ENCODE results near the gene IGFALS.

IGFALS gene

GRCh38 chr16:1812732-1813163 is 19.2 kb upstream of the IGFALS start:
- Histone ChIP-seq H3K79me1 (replicated peaks; ENCODE audit: low read length, poor library complexity, severe bottlenecking) (peaks cover 26% of the 10 kb centered on the region), H2AFZ (ENCODE audit: low read depth, low read length) (no peak overlapping the region), H3K4me1 (ENCODE audit: control insufficient read depth, insufficient read depth, low read depth, low read length) (peaks cover 7% of the 10 kb centered on the region), H2BK15ac (ENCODE audit: low read depth, poor library complexity, severe bottlenecking) (no peak overlapping the region), H3K14ac (ENCODE audit: low read length in 2 of 2) (no peak overlapping the region), H2BK12ac (ENCODE audit: low read length in 2 of 2) (no peak overlapping the region), H3K4me3 (ENCODE audit: insufficient read depth in 1 of 2, low read depth in 1 of 2, low read length in 2 of 2) (no peak overlapping the region), H3K27ac (ENCODE audit: low read length, poor library complexity, severe bottlenecking) (no peak overlapping the region), H2BK120ac (ENCODE audit: low read depth, low read length) (no peak overlapping the region), H3K18ac (ENCODE audit: low read depth in 1 of 2, low read length in 2 of 2) (no peak overlapping the region), H3K27me3 (ENCODE audit: control insufficient read depth in 1 of 2, insufficient read depth in 1 of 2, low read length in 2 of 2) (no peaks in the 10 kb centered on the region), H2BK5ac (ENCODE audit: low read depth, low read length, poor library complexity, severe bottlenecking) (no peak overlapping the region), H3K9me3 (ENCODE audit: control insufficient read depth, low read length) (no peaks in the 10 kb centered on the region), H3K4me2 (ENCODE audit: low read length, poor library complexity, severe bottlenecking) (no peak overlapping the region), H3K4ac (ENCODE audit: low read depth in 1 of 2, low read length in 2 of 2) (no peak overlapping the region), H2AK5ac (ENCODE audit: low read length, severe bottlenecking) (no peak overlapping the region), H3K23ac (ENCODE audit: low read length in 2 of 2) (no peak overlapping the region), H3K9ac (ENCODE audit: low read length) (no peak overlapping the region), H4K8ac (ENCODE audit: low read length) (no peak overlapping the region), H4K91ac (ENCODE audit: low read length) (peak overlapping the region; percentile 3), H3K36me3 (ENCODE audit: control insufficient read depth in 1 of 2, insufficient read depth in 2 of 2, low read depth in 1 of 2, low read length in 2 of 2) (peaks cover 45 to 55% of the 10 kb centered on the region in 2 experiments)
- 53% methylated on average over 14 of the region's 17 CpGs for WGBS
- DNase-seq, result peak; percentile 77

DNA sequence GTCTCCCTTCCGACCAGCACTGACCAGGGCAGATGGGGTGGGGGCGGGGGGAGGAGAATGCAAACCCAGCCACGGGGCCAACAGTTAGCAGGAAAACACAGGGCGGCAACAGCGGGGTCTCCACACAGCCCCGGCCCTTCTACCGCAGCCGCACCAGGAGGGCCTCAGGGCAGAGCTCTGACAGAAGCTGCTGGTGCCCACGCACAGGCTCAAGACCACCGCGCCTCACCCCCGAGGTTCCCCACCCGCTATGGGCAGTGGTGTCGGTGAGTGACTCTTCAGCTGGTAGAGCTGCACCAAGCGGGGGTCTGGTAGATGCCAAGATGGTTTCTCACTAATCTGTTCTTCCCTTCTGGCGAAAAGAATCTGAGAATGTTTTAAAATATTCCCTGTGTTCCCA is 17.0 kb upstream of the IGFALS start:
- Histone ChIP-seq H3K23ac (ENCODE audit: low read length in 2 of 2) (no peak overlapping the region), H3K9ac (ENCODE audit: low read length) (no peak overlapping the region), H3K4me2 (ENCODE audit: low read length, poor library complexity, severe bottlenecking) (no peak overlapping the region), H2AK5ac (ENCODE audit: low read length, severe bottlenecking) (no peak overlapping the region), H4K91ac (ENCODE audit: low read length) (no peak overlapping the region), H3K36me3 (ENCODE audit: control insufficient read depth in 1 of 2, insufficient read depth in 2 of 2, low read depth in 1 of 2, low read length in 2 of 2) (peaks cover 43 to 49% of the 10 kb centered on the region in 2 experiments), H2BK15ac (ENCODE audit: low read depth, poor library complexity, severe bottlenecking) (no peak overlapping the region), H3K9me3 (ENCODE audit: control insufficient read depth, low read length) (no peaks in the 10 kb centered on the region), H2AFZ (ENCODE audit: low read depth, low read length) (no peak overlapping the region), H3K4me1 (ENCODE audit: control insufficient read depth, insufficient read depth, low read depth, low read length) (peaks cover 7% of the 10 kb centered on the region), H3K4ac (ENCODE audit: low read depth in 1 of 2, low read length in 2 of 2) (no peak overlapping the region), H2BK12ac (ENCODE audit: low read length in 2 of 2) (no peak overlapping the region), H3K14ac (ENCODE audit: low read length in 2 of 2) (no peak overlapping the region), H3K27ac (ENCODE audit: low read length, poor library complexity, severe bottlenecking) (no peak overlapping the region), H2BK120ac (ENCODE audit: low read depth, low read length) (no peak overlapping the region), H3K79me1 (replicated peaks; ENCODE audit: low read length, poor library complexity, severe bottlenecking) (peaks cover 22% of the 10 kb centered on the region), H2BK5ac (ENCODE audit: low read depth, low read length, poor library complexity, severe bottlenecking) (no peak overlapping the region), H3K27me3 (ENCODE audit: control insufficient read depth in 1 of 2, insufficient read depth in 1 of 2, low read length in 2 of 2) (no peaks in the 10 kb centered on the region), H3K18ac (ENCODE audit: low read depth in 1 of 2, low read length in 2 of 2) (no peak overlapping the region), H4K8ac (ENCODE audit: low read length) (no peak overlapping the region), H3K4me3 (ENCODE audit: insufficient read depth in 1 of 2, low read depth in 1 of 2, low read length in 2 of 2) (no peak overlapping the region)
- 95% methylated on average over 16 of the region's 16 CpGs for WGBS
- no peak for DNase-seq

DNA sequence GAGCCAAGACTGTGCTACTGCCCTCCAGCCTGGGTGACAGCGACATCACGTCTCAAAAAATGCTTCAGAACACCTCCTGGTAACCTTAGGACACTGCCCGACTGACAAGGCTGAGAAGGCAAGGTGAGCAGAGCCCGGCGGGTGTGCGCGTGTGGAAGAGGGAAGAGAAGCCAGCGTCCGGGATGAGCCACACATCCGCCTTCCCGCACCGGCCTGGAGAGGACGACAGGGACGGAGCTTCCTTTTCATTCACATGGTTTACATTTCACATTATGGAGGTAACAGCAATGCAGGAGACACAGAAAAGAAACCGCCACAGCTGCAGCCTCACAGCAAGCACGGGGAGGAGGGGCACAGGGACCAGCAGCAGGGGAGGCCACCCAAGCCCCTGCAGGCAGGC is 16.6 kb upstream of the IGFALS start:
- WGBS, result 97% methylated on average over 16 of the region's 16 CpGs
- Histone ChIP-seq H2BK5ac (ENCODE audit: low read depth, low read length, poor library complexity, severe bottlenecking) (no peak overlapping the region), H2AK5ac (ENCODE audit: low read length, severe bottlenecking) (no peak overlapping the region), H3K4me2 (ENCODE audit: low read length, poor library complexity, severe bottlenecking) (no peak overlapping the region), H2BK120ac (ENCODE audit: low read depth, low read length) (no peak overlapping the region), H4K91ac (ENCODE audit: low read length) (peak overlapping the region; percentile 10), H3K14ac (ENCODE audit: low read length in 2 of 2) (no peak overlapping the region), H3K4me1 (ENCODE audit: control insufficient read depth, insufficient read depth, low read depth, low read length) (peaks cover 7% of the 10 kb centered on the region), H3K27ac (ENCODE audit: low read length, poor library complexity, severe bottlenecking) (no peak overlapping the region), H2BK12ac (ENCODE audit: low read length in 2 of 2) (no peak overlapping the region), H4K8ac (ENCODE audit: low read length) (no peak overlapping the region), H3K79me1 (replicated peaks; ENCODE audit: low read length, poor library complexity, severe bottlenecking) (peaks cover 19% of the 10 kb centered on the region), H2AFZ (ENCODE audit: low read depth, low read length) (no peak overlapping the region), H3K4me3 (ENCODE audit: insufficient read depth in 1 of 2, low read depth in 1 of 2, low read length in 2 of 2) (no peak overlapping the region), H3K9ac (ENCODE audit: low read length) (no peak overlapping the region), H3K23ac (ENCODE audit: low read length in 2 of 2) (no peak overlapping the region), H3K4ac (ENCODE audit: low read depth in 1 of 2, low read length in 2 of 2) (no peak overlapping the region), H3K9me3 (ENCODE audit: control insufficient read depth, low read length) (no peaks in the 10 kb centered on the region), H3K18ac (ENCODE audit: low read depth in 1 of 2, low read length in 2 of 2) (no peak overlapping the region), H3K27me3 (ENCODE audit: control insufficient read depth in 1 of 2, insufficient read depth in 1 of 2, low read length in 2 of 2) (no peaks in the 10 kb centered on the region), H3K36me3 (ENCODE audit: control insufficient read depth in 1 of 2, insufficient read depth in 2 of 2, low read depth in 1 of 2, low read length in 2 of 2) (peaks cover 42 to 46% of the 10 kb centered on the region in 2 experiments), H2BK15ac (ENCODE audit: low read depth, poor library complexity, severe bottlenecking) (no peak overlapping the region)
- no peak for DNase-seq

GRCh38 chr16:1809281-1809801 is 15.8 kb upstream of the IGFALS start:
- Histone ChIP-seq H3K9me3 (ENCODE audit: control insufficient read depth, low read length) (no peaks in the 10 kb centered on the region), H3K14ac (ENCODE audit: low read length in 2 of 2) (no peak overlapping the region), H2BK5ac (ENCODE audit: low read depth, low read length, poor library complexity, severe bottlenecking) (no peak overlapping the region), H2BK12ac (ENCODE audit: low read length in 2 of 2) (no peak overlapping the region), H3K4me2 (ENCODE audit: low read length, poor library complexity, severe bottlenecking) (no peak overlapping the region), H2AFZ (ENCODE audit: low read depth, low read length) (no peak overlapping the region), H3K23ac (ENCODE audit: low read length in 2 of 2) (no peak overlapping the region), H3K79me1 (replicated peaks; ENCODE audit: low read length, poor library complexity, severe bottlenecking) (peaks cover 18% of the 10 kb centered on the region), H2AK5ac (ENCODE audit: low read length, severe bottlenecking) (no peak overlapping the region), H3K9ac (ENCODE audit: low read length) (no peak overlapping the region), H3K4me1 (ENCODE audit: control insufficient read depth, insufficient read depth, low read depth, low read length) (peaks cover 7% of the 10 kb centered on the region), H2BK15ac (ENCODE audit: low read depth, poor library complexity, severe bottlenecking) (no peak overlapping the region), H2BK120ac (ENCODE audit: low read depth, low read length) (no peak overlapping the region), H3K27me3 (ENCODE audit: control insufficient read depth in 1 of 2, insufficient read depth in 1 of 2, low read length in 2 of 2) (no peaks in the 10 kb centered on the region), H3K4ac (ENCODE audit: low read depth in 1 of 2, low read length in 2 of 2) (no peak overlapping the region), H3K18ac (ENCODE audit: low read depth in 1 of 2, low read length in 2 of 2) (no peak overlapping the region), H3K27ac (ENCODE audit: low read length, poor library complexity, severe bottlenecking) (no peak overlapping the region), H4K8ac (ENCODE audit: low read length) (no peak overlapping the region), H3K4me3 (ENCODE audit: insufficient read depth in 1 of 2, low read depth in 1 of 2, low read length in 2 of 2) (peak overlapping the region in 1 of 2 experiments; percentile 38), H3K36me3 (ENCODE audit: control insufficient read depth in 1 of 2, insufficient read depth in 2 of 2, low read depth in 1 of 2, low read length in 2 of 2) (peaks cover 40 to 54% of the 10 kb centered on the region in 2 experiments), H4K91ac (ENCODE audit: low read length) (no peak overlapping the region)
- DNase-seq, result no peak
- 88% methylated on average over 28 of the region's 28 CpGs for WGBS

Measured in mesenchymal stem cell (in vitro differentiated cells and primary cell).